PC-3 (cell line): ENCODE results near the gene C1orf159. TPM values are rescaled to one million over a fixed set of nuclear protein-coding genes. Genes with fewer than 3 reads are reported as not detected.

Experiments
- ATAC-seq: fragments of 200-7000 bp; cut with Tn5 transposase; 2 replicates; pipeline ENCODE4 v1.9.1; 2020; ENCODE audit warnings: mild to moderate bottlenecking, moderate library complexity
- BruUV-seq: library from RNA; stranded (reverse); fragments of 400-500 nt; replicated peaks from 2 replicates; lab custom pipeline; 2021; lab: Mats Ljungman, UMichigan
- CTCF ChIA-PET: fragments of 300-600 bp; sonication (Branson Sonifier 250); formaldehyde crosslinking; loops from one replicate; lab custom pipeline; 2022; ENCODE audit warnings: antibody characterized with exemption; lab: Charles Lee
- POLR2A ChIA-PET: fragments of 300-600 bp; sonication (Branson Sonifier 250); formaldehyde crosslinking; loops from one replicate; lab custom pipeline; 2022; ENCODE audit warnings: antibody characterized with exemption; ENCODE audit not compliant: unreplicated experiment; lab: Charles Lee
- DNase-seq: peaks from one replicate; pipeline ENCODE4 v3.0.0-alpha.2; 2015
- H2AFZ ChIP-seq: fragments of 300-600 bp; sonication (generic); 2 replicates; pipeline ENCODE4 v1.6.0; 2016; ENCODE audit warnings: antibody characterized with exemption, low read length
- H3F3A ChIP-seq: fragments of 300-600 bp; sonication (generic); one replicate; pipeline ENCODE4 v1.6.0; 2017; ENCODE audit warnings: antibody characterized with exemption, low read length, control low read depth, mild to moderate bottlenecking; ENCODE audit not compliant: unreplicated experiment
- H3K27ac ChIP-seq: fragments of 300-600 bp; sonication (generic); 2 replicates; pipeline ENCODE4 v1.5.1; 2016; ENCODE audit warnings: mild to moderate bottlenecking, low read length
- H3K27me3 ChIP-seq: fragments of 300-600 bp; sonication (generic); 2 replicates; pipeline ENCODE4 v1.6.1; 2016; ENCODE audit warnings: low read length, mixed read lengths
- H3K36me3 ChIP-seq: fragments of 300-600 bp; sonication (generic); 2 replicates; pipeline ENCODE4 v1.6.1; 2016; ENCODE audit warnings: low read depth, mixed run types, low read length, mixed read lengths
- H3K4me1 ChIP-seq: fragments of 300-600 bp; sonication (generic); 2 replicates; pipeline ENCODE4 v1.5.1; 2016; ENCODE audit warnings: low read length; ENCODE audit not compliant: insufficient read depth
- H3K4me2 ChIP-seq: fragments of 300-600 bp; sonication (generic); 2 replicates; pipeline ENCODE4 v1.6.0; 2016; ENCODE audit warnings: low read length
- H3K4me3 ChIP-seq: fragments of 300-600 bp; sonication (generic); 2 replicates; pipeline ENCODE4 v1.5.1; 2016; ENCODE audit warnings: mild to moderate bottlenecking, low read length, mixed read lengths
- H3K79me2 ChIP-seq: fragments of 300-600 bp; sonication (generic); 2 replicates; pipeline ENCODE4 v1.6.1; 2017; ENCODE audit warnings: low read length, mixed read lengths
- H3K9ac ChIP-seq: fragments of 300-600 bp; sonication (generic); 2 replicates; pipeline ENCODE4 v1.6.0; 2016; ENCODE audit warnings: mild to moderate bottlenecking, low read length
- H3K9me2 ChIP-seq: fragments of 300-600 bp; sonication (generic); replicated peaks from 2 replicates; pipeline ENCODE4 v1.6.1; 2016; ENCODE audit warnings: mixed run types, low read length, mixed read lengths
- H3K9me3 ChIP-seq: fragments of 300-600 bp; sonication (generic); 2 replicates; pipeline ENCODE4 v1.6.1; 2016; ENCODE audit warnings: low read length, mixed read lengths
- H4K20me1 ChIP-seq: fragments of 300-600 bp; sonication (generic); 2 replicates; pipeline ENCODE4 v1.6.1; 2016; ENCODE audit warnings: low read length, mixed read lengths
- EZH2 ChIP-seq: fragments of 300-600 bp; sonication (generic); IDR thresholded peaks from one replicate; pipeline ENCODE4 v1.6.1; 2017; ENCODE audit warnings: antibody characterized with exemption, mild to moderate bottlenecking, low read length; ENCODE audit not compliant: unreplicated experiment
- EZH2phosphoT487 ChIP-seq: fragments of 300-600 bp; sonication (generic); IDR thresholded peaks from 2 replicates; pipeline ENCODE4 v1.6.1; 2018; ENCODE audit warnings: mild to moderate bottlenecking, antibody characterized with exemption, low read length, borderline replicate concordance
- intact Hi-C: fragments of 100-400 bp; cut with micrococcal nuclease; formaldehyde crosslinking; loops from 2 replicates; pipeline ENCODE4 v1.9.0; 2023
- total RNA-seq: library from RNA; depleted of rRNA; stranded (reverse); fragments of >200 nt; gene quantifications from 2 replicates; pipeline ENCODE4 v1.2.3, GENCODE V29; 2014
- TF ChIP-seq, protein P1 (sequence below): fragments of 300-600 bp; sonication (generic); conservative IDR thresholded peaks from 2 replicates; pipeline ENCODE4 v1.5.1; 2017; ENCODE audit warnings: antibody characterized with exemption, low read depth, mild to moderate bottlenecking, low read length

Gene C1orf159
- total RNA-seq, 1 experiment from 2014 or later: 78.0 TPM

DNA sequence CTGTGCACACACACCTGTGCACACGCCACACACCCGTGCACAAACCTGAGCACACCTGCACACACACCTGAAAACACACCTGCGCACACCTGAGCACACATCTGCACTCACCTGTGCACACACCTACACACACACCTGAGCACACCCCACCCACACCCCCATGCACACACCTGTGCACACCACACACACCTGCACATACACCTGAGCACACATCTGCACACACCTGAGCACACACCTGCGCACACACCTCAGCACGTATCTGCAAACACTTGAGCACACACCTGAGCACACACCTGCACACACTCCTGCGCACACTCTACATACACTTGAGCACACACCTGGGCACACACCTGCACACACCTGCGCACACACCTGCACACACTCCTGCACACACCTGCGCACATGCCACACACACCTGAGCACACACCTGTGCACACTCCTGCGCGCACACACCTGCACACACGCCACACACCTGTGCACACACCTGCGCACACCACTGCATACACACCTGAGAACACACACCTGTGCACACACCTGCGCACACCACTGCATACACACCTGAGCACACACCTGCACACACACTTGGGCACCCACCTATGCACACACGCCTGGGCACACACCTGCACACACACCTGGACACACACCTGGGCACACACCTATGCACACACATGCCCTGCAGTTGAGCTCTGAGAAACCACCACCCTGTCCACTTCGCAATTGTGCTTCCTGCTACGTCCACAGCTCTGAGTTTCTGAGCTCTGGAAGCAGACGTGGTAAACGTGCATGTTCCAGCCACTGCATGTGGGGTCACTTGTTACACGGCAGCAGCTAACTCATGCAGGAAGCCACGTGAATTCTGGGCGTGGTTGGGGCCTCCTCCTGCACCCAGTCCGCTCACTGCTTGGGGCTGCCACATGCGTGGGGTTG lies 8.0 kb upstream of the C1orf159 start:
- DNase-seq (no peak), ATAC-seq (no peak)
- TF ChIP-seq, protein P1, sequence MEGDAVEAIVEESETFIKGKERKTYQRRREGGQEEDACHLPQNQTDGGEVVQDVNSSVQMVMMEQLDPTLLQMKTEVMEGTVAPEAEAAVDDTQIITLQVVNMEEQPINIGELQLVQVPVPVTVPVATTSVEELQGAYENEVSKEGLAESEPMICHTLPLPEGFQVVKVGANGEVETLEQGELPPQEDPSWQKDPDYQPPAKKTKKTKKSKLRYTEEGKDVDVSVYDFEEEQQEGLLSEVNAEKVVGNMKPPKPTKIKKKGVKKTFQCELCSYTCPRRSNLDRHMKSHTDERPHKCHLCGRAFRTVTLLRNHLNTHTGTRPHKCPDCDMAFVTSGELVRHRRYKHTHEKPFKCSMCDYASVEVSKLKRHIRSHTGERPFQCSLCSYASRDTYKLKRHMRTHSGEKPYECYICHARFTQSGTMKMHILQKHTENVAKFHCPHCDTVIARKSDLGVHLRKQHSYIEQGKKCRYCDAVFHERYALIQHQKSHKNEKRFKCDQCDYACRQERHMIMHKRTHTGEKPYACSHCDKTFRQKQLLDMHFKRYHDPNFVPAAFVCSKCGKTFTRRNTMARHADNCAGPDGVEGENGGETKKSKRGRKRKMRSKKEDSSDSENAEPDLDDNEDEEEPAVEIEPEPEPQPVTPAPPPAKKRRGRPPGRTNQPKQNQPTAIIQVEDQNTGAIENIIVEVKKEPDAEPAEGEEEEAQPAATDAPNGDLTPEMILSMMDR: no peak
- TF ChIP-seq EZH2: no peak
- TF ChIP-seq EZH2phosphoT487: no peak
- no peak overlapping the region; the same call in 1 of the 2 replicates for H2AFZ ChIP-seq
- no peak overlapping the region for H3K27ac ChIP-seq
- H4K20me1 ChIP-seq: no peaks in the 10 kb centered on the region
- H3K4me2 ChIP-seq: peak overlapping the region; percentile 45
- no peaks in the 10 kb centered on the region for H3K79me2 ChIP-seq
- H3K9me3 ChIP-seq: no peaks in the 10 kb centered on the region
- peaks cover 25% of the 10 kb centered on the region for H3K4me1 ChIP-seq
- H3K9ac ChIP-seq: no peak overlapping the region
- H3K4me3 ChIP-seq: no peak overlapping the region
- no peaks in the 10 kb centered on the region for H3F3A ChIP-seq
- intact Hi-C loops: loop anchor here (2.0 kb wide), 2 partner anchors 41 to 169 kb away; no protein-coding TSS in a partner anchor
- ChIA-PET CTCF (interaction anchor here (1.2 to 2.1 kb wide), 2 partner anchors 114 to 168 kb away, joined by 4 to 26 read pairs; no protein-coding TSS in a partner anchor), POLR2A (no interaction called here)
- no TSS peak for BruUV-seq
- H3K36me3 ChIP-seq: no peaks in the 10 kb centered on the region
- no peaks in the 10 kb centered on the region for H3K27me3 ChIP-seq
- no peaks in the 10 kb centered on the region for H3K9me2 ChIP-seq

DNA sequence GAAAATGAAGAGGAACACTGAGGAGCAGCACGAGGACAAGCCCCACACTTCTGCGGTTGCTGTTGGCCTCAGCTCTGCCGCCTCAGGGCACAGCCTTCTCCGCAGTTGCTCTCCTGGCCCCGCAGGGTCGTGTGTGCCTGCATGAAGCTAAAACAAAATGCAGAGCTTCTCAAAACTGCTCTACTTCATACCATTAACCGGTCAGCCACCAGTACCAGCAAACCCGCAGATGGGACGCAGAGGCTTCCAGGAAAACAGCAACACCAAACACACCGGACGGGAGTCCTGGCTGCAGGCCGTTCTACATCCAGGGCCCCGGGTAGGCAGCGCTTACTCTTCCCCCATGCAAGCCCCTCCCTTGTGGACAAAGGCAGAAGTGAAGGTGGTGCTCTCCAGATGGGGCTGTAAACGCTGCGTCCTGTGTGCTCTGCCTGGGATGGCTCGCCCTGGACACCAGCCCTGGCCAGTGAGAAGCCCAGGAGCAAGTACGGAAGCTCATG lies 7.1 kb upstream of the C1orf159 start:
- peak overlapping the region; percentile 99 for H3K4me2 ChIP-seq
- no peaks in the 10 kb centered on the region for H3K27me3 ChIP-seq
- H3K27ac ChIP-seq: no peak overlapping the region
- peak overlapping the region; percentile 100; the same call in 1 of the 2 replicates for H2AFZ ChIP-seq
- intact Hi-C loops: loop anchor here (1.0 to 2.0 kb wide), 4 partner anchors 42 to 170 kb away; no protein-coding TSS in a partner anchor
- no peaks in the 10 kb centered on the region for H3F3A ChIP-seq
- H3K36me3 ChIP-seq: no peaks in the 10 kb centered on the region
- no TSS peak for BruUV-seq
- no peak overlapping the region for H3K4me3 ChIP-seq
- ChIA-PET POLR2A (no interaction called here), CTCF (interaction anchor here (0.6 to 2.1 kb wide), 7 partner anchors 42 to 168 kb away, joined by 3 to 26 read pairs (median 8); partner anchors contain the start of genes B3GALT6 and SDF4)
- no peaks in the 10 kb centered on the region for H3K9me3 ChIP-seq
- peaks cover 25% of the 10 kb centered on the region for H3K4me1 ChIP-seq
- ATAC-seq (peak; percentile 6; the same call in 1 of the 2 replicates), DNase-seq (peak; percentile 46)
- TF ChIP-seq EZH2phosphoT487: no peak
- TF ChIP-seq, protein P1: peak; percentile 19; the same call in 1 of the 2 replicates
- no peaks in the 10 kb centered on the region for H3K9me2 ChIP-seq
- no peak overlapping the region for H3K9ac ChIP-seq
- no peaks in the 10 kb centered on the region for H4K20me1 ChIP-seq
- H3K79me2 ChIP-seq: no peaks in the 10 kb centered on the region
